A673 (cell line): Measurements from ENCODE around the gene ABHD17C. TPM values are rescaled to one million over a fixed set of nuclear protein-coding genes. Genes with fewer than 3 reads are reported as not detected.

ENCODE experiments used
- BruUV-seq: library from RNA; stranded (reverse); fragments of 400-500 nt; replicated peaks from 2 replicates; lab custom pipeline; 2021; lab: Mats Ljungman, UMichigan
- CTCF ChIA-PET: fragments of 300-600 bp; sonication (Branson Sonifier 250); formaldehyde crosslinking; loops from one replicate; lab custom pipeline; 2022; ENCODE audit warnings: antibody characterized with exemption; lab: Charles Lee
- POLR2A ChIA-PET: fragments of 300-600 bp; sonication (Branson Sonifier 250); formaldehyde crosslinking; loops from one replicate; lab custom pipeline; 2022; ENCODE audit warnings: antibody characterized with exemption; ENCODE audit not compliant: low non-redundant PET; lab: Charles Lee
- DNase-seq: peaks from one replicate; pipeline ENCODE4 v3.0.0-alpha.2; 2015; ENCODE audit warnings: low spot score
- H3K27ac ChIP-seq: fragments of 200-600 bp; sonication (generic); 2 replicates; pipeline ENCODE4 v1.5.1; 2016; ENCODE audit warnings: mixed run types, low read depth, mild to moderate bottlenecking, mixed read lengths, antibody characterized with exemption, low read length; ENCODE audit not compliant: poor library complexity, severe bottlenecking
- H3K27me3 ChIP-seq: fragments of 200-600 bp; sonication (generic); replicated peaks from 2 replicates; pipeline ENCODE4 v1.6.1; 2017; ENCODE audit warnings: mixed run types, low read depth, mild to moderate bottlenecking, mixed read lengths, antibody characterized with exemption, low read length; ENCODE audit not compliant: insufficient read depth, poor library complexity
- H3K36me3 ChIP-seq: fragments of 200-600 bp; sonication (generic); 2 replicates; pipeline ENCODE4 v1.6.1; 2016; ENCODE audit warnings: mixed run types, mild to moderate bottlenecking, mixed read lengths, antibody characterized with exemption, low read length; ENCODE audit not compliant: insufficient read depth, poor library complexity, severe bottlenecking
- H3K4me1 ChIP-seq: fragments of 200-600 bp; sonication (generic); 2 replicates; pipeline ENCODE4 v1.6.1; 2017; ENCODE audit warnings: mixed run types, mild to moderate bottlenecking, mixed read lengths, antibody characterized with exemption, low read length; ENCODE audit not compliant: insufficient read depth, poor library complexity, severe bottlenecking
- H3K4me3 ChIP-seq: fragments of 200-600 bp; sonication (generic); 2 replicates; pipeline ENCODE4 v1.5.1; 2016; ENCODE audit warnings: low read depth, mixed run types, mild to moderate bottlenecking, mixed read lengths, low read length; ENCODE audit not compliant: poor library complexity, severe bottlenecking
- H3K9me3 ChIP-seq: fragments of 200-600 bp; sonication (generic); 2 replicates; pipeline ENCODE4 v1.6.1; 2016; ENCODE audit warnings: mixed run types, low read depth, mild to moderate bottlenecking, mixed read lengths, antibody characterized with exemption, low read length; ENCODE audit not compliant: poor library complexity, severe bottlenecking
- CTCF ChIP-seq: fragments of 300-800, 200-600 bp; sonication (generic); conservative IDR thresholded peaks from 2 replicates; pipeline ENCODE4 v1.5.1; 2017; ENCODE audit warnings: low read depth, mild to moderate bottlenecking, antibody characterized with exemption, low read length, moderate library complexity, mixed read lengths
- EZH2 ChIP-seq: fragments of 200-600 bp; sonication (generic); IDR thresholded peaks from 2 replicates; pipeline ENCODE4 v1.6.1; 2017; ENCODE audit warnings: borderline replicate concordance, low read depth, mild to moderate bottlenecking, mixed read lengths, antibody characterized with exemption, low read length; ENCODE audit not compliant: poor library complexity, severe bottlenecking
- intact Hi-C: fragments of 100-400 bp; cut with micrococcal nuclease; formaldehyde crosslinking; loops from one replicate; pipeline ENCODE4 v1.10.0; 2022; ENCODE audit not compliant: unreplicated experiment
- total RNA-seq: library from RNA; stranded (reverse); gene quantifications from 2 replicates; pipeline ENCODE4 v1.2.3, GENCODE V29; 2021

The ABHD17C gene
- total RNA-seq, 1 experiment from 2014 or later: 9.9 TPM

- BruUV-seq: no TSS peak
- intact Hi-C loops: no loop called here
- no peak overlapping the region for H3K27ac ChIP-seq
- H3K36me3 ChIP-seq: no peaks in the 10 kb centered on the region
- no peaks in the 10 kb centered on the region for H3K27me3 ChIP-seq
- CTCF ChIA-PET: no interaction called here
- POLR2A ChIA-PET: no interaction called here
- no peak for DNase-seq
- TF ChIP-seq CTCF: no peak
- no peak for TF ChIP-seq EZH2
- peaks cover 6% of the 10 kb centered on the region for H3K9me3 ChIP-seq
- H3K4me3 ChIP-seq: no peak overlapping the region
- no peaks in the 10 kb centered on the region for H3K4me1 ChIP-seq
Observed at GRCh38 chr15:80742081-80742480, 47.0 kb downstream of the ABHD17C start.

GRCh38 chr15:80743189-80743833 lies 48.2 kb downstream of the ABHD17C start:
- TF ChIP-seq CTCF (no peak), EZH2 (no peak)
- Histone ChIP-seq H3K36me3 (no peaks in the 10 kb centered on the region), H3K27ac (no peak overlapping the region), H3K4me1 (peaks cover 4% of the 10 kb centered on the region), H3K27me3 (no peaks in the 10 kb centered on the region), H3K4me3 (no peak overlapping the region), H3K9me3 (peaks cover 6% of the 10 kb centered on the region)
- BruUV-seq: no TSS peak
- POLR2A ChIA-PET: no interaction called here
- CTCF ChIA-PET: no interaction called here
- intact Hi-C loops: no loop called here
- no peak for DNase-seq

GRCh38 chr15:80744415-80744814 lies 49.3 kb downstream of the ABHD17C start:
- no TSS peak for BruUV-seq
- no peak overlapping the region for H3K27ac ChIP-seq
- H3K9me3 ChIP-seq: peaks cover 6% of the 10 kb centered on the region
- CTCF ChIA-PET: no interaction called here
- POLR2A ChIA-PET: no interaction called here
- no peak for DNase-seq
- H3K4me3 ChIP-seq: no peak overlapping the region
- H3K4me1 ChIP-seq: peaks cover 4% of the 10 kb centered on the region
- intact Hi-C loops: no loop called here
- no peak for TF ChIP-seq CTCF
- TF ChIP-seq EZH2: no peak
- no peaks in the 10 kb centered on the region for H3K27me3 ChIP-seq
- H3K36me3 ChIP-seq: no peaks in the 10 kb centered on the region
